Upper lobe of right lung (tissue), 1 donor: ENCODE results near the gene COL28A1. TPM values are rescaled to one million over a fixed set of nuclear protein-coding genes. Genes with fewer than 3 reads are reported as not detected.
"Not testable (repeated sequence)": the region's sequence is repeated elsewhere in the genome, so short reads cannot be mapped to it uniquely, and the experiment has no call there.

ENCODE experiments used
- ATAC-seq: fragments of 200-7000 bp; cut with Tn5 transposase; one replicate; pipeline ENCODE4 v1.9.1; 2020; ENCODE audit warnings: mild to moderate bottlenecking, moderate library complexity
- DNase-seq: peaks from one replicate; pipeline ENCODE4 v3.0.0-alpha.2; 2020
- H3K27ac ChIP-seq: fragments of 200-600 bp; one replicate; pipeline ENCODE4 v1.8.0; 2022
- H3K27me3 ChIP-seq: fragments of 200-600 bp; one replicate; pipeline ENCODE4 v1.8.0; 2022; ENCODE audit warnings: mild to moderate bottlenecking
- H3K36me3 ChIP-seq: fragments of 200-600 bp; one replicate; pipeline ENCODE4 v1.8.0; 2022
- H3K4me1 ChIP-seq: fragments of 200-600 bp; one replicate; pipeline ENCODE4 v1.8.0; 2022
- H3K4me3 ChIP-seq: fragments of 200-600 bp; one replicate; pipeline ENCODE4 v1.8.0; 2022; ENCODE audit warnings: mild to moderate bottlenecking
- H3K9me3 ChIP-seq: fragments of 200-600 bp; one replicate; pipeline ENCODE4 v1.8.0; 2022
- CTCF ChIP-seq: fragments of 200-600 bp; IDR thresholded peaks from one replicate; pipeline ENCODE4 v1.8.0; 2022; ENCODE audit warnings: antibody characterized with exemption
- intact Hi-C: fragments of 100-400 bp; cut with DNase I; formaldehyde crosslinking; loops from one replicate; pipeline ENCODE4 v1.11.0; 2022
- total RNA-seq: library from RNA; stranded (reverse); fragmentation: NEBNext Ultra II Directional; extraction: Animal tissue kit (Norgen Biotek cat#: 25700); gene quantifications from one replicate; pipeline ENCODE4 v1.2.1, GENCODE V29; 2021
- donor health status: DM: no; HTN: yes; CAD: no; lungs with severe emphysema.

Gene COL28A1
- total RNA-seq, 1 donor from 2014 or later: 0.61 TPM

GRCh38 chr7:7395785-7396184 is 139.9 kb downstream of the COL28A1 start:
- no peaks in the 10 kb centered on the region for H3K4me1 ChIP-seq
- no peak overlapping the region for H3K27ac ChIP-seq
- no peaks in the 10 kb centered on the region for H3K9me3 ChIP-seq
- H3K4me3 ChIP-seq: no peak overlapping the region
- no peaks in the 10 kb centered on the region for H3K27me3 ChIP-seq
- no peak for TF ChIP-seq CTCF
- ATAC-seq (no peak), DNase-seq (no peak)
- no peaks in the 10 kb centered on the region for H3K36me3 ChIP-seq
- intact Hi-C loops: no loop called here

- H3K27me3 ChIP-seq, H3K36me3 ChIP-seq, H3K27ac ChIP-seq, intact Hi-C loops, H3K4me3 ChIP-seq, H3K4me1 ChIP-seq, H3K9me3 ChIP-seq, DNase-seq, ATAC-seq: not testable (repeated sequence)
These were observed 147.5 kb downstream of the COL28A1 start for GRCh38 chr7:7388164-7388563.

- Histone ChIP-seq H3K27me3 (no peaks in the 10 kb centered on the region), H3K4me1 (no peaks in the 10 kb centered on the region), H3K27ac (no peak overlapping the region), H3K9me3 (no peaks in the 10 kb centered on the region), H3K36me3 (no peaks in the 10 kb centered on the region), H3K4me3 (no peak overlapping the region)
- ATAC-seq: no peak
- intact Hi-C loops: no loop called here
- no peak for DNase-seq
- no peak for TF ChIP-seq CTCF
These were observed 150.3 kb downstream of the COL28A1 start for GRCh38 chr7:7385421-7385820.

- Histone ChIP-seq H3K4me1 (no peaks in the 10 kb centered on the region), H3K27me3 (no peaks in the 10 kb centered on the region), H3K9me3 (no peaks in the 10 kb centered on the region), H3K36me3 (no peaks in the 10 kb centered on the region), H3K27ac (no peak overlapping the region), H3K4me3 (no peak overlapping the region)
- intact Hi-C loops: no loop called here
- ATAC-seq (no peak), DNase-seq (no peak)
- no peak for TF ChIP-seq CTCF
These were observed 151.4 kb downstream of the COL28A1 start for GRCh38 chr7:7384228-7384627.

- Histone ChIP-seq H3K4me3 (no peak overlapping the region), H3K27me3 (no peaks in the 10 kb centered on the region), H3K36me3 (no peaks in the 10 kb centered on the region), H3K4me1 (no peaks in the 10 kb centered on the region), H3K9me3 (no peaks in the 10 kb centered on the region), H3K27ac (no peak overlapping the region)
- DNase-seq (no peak), ATAC-seq (no peak)
- intact Hi-C loops: no loop called here
- TF ChIP-seq CTCF: no peak
These were observed 160.1 kb downstream of the COL28A1 start for GRCh38 chr7:7375538-7375937.

- ATAC-seq: no peak
- no peaks in the 10 kb centered on the region for H3K27me3 ChIP-seq
- TF ChIP-seq CTCF: no peak
These were observed 165.6 kb downstream of the COL28A1 start for GRCh38 chr7:7370076-7370475.

More at GRCh38 chr7:7370076-7370475, 165.6 kb downstream of the COL28A1 start:
- no peak overlapping the region for H3K27ac ChIP-seq
- H3K9me3 ChIP-seq: no peaks in the 10 kb centered on the region
- intact Hi-C loops: no loop called here
- H3K36me3 ChIP-seq: no peaks in the 10 kb centered on the region
- no peak overlapping the region for H3K4me3 ChIP-seq
- no peaks in the 10 kb centered on the region for H3K4me1 ChIP-seq
- DNase-seq: no peak
